SK-MEL-5 (cell line): ENCODE measurements around the gene KIAA2012. TPM values are rescaled to one million over a fixed set of nuclear protein-coding genes. Genes with fewer than 3 reads are reported as not detected.
"Not testable (repeated sequence)": the region's sequence is repeated elsewhere in the genome, so short reads cannot be mapped to it uniquely, and the experiment has no call there.

Experiments used
- DNase-seq: peaks from one replicate; pipeline ENCODE4 v3.0.0-alpha.2; 2016; ENCODE audit warnings: low read depth, low spot score
- in situ Hi-C: cut with HindIII; loops from 2 replicates; pipeline ENCODE4 v1.10.0; 2016; ENCODE audit warnings: low sequenced_read_pairs, high pct_unique_total_duplicates, low pct_unique_long_range_greater_than_20kb
- total RNA-seq: library from RNA; depleted of rRNA; stranded (reverse); fragments of >200 nt; shearing (Covaris generic); gene quantifications from 2 replicates; pipeline ENCODE4 v1.2.3, GENCODE V29; 2014

KIAA2012 gene
- total RNA-seq, 1 experiment from 2014 or later = not detected

GRCh38 chr2:202124286-202124685 is 51.2 kb downstream of the KIAA2012 start:
- no peak for DNase-seq
- in situ Hi-C loops = no loop called here

- DNase-seq = no peak
- in situ Hi-C loops = no loop called here
Observed at GRCh38 chr2:202127687-202128331, 54.8 kb downstream of the KIAA2012 start.

- in situ Hi-C loops = no loop called here
- DNase-seq = no peak
Observed at GRCh38 chr2:202129841-202130240, 56.8 kb downstream of the KIAA2012 start.

- in situ Hi-C loops = no loop called here
- DNase-seq = no peak
Observed at GRCh38 chr2:202133200-202133908, 60.3 kb downstream of the KIAA2012 start.

- DNase-seq = no peak
- in situ Hi-C loops = no loop called here
Observed at GRCh38 chr2:202133909-202134265, 60.8 kb downstream of the KIAA2012 start.

GRCh38 chr2:202135091-202135874 is 62.2 kb downstream of the KIAA2012 start:
- in situ Hi-C loops = no loop called here
- no peak for DNase-seq

- in situ Hi-C loops = not testable (repeated sequence)
Observed at GRCh38 chr2:202136039-202136438, 63.0 kb downstream of the KIAA2012 start.

DNA sequence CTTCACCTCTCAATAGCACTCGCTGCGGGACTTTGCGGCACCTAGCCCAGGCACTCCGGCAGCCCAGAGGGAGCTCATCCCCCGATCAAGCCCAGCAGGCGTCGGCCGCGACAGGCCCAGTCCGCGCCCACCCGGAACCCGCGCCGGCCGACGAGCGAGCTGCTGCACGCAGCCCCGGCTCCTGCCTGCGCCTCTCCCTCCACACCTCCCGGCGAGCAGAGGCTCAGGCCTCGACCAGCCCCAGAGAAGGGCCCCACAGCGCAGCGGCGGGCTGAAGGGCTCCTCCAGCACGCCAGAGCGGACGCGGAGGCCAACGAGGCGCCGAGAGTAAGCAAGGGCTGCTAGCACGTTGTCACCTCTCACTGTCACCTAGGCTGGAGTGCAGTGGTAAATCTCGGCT is 63.5 kb downstream of the KIAA2012 start:
- DNase-seq = no peak
- in situ Hi-C loops = no loop called here

More at GRCh38 chr2:202136039-202136438, 63.0 kb downstream of the KIAA2012 start:
- DNase-seq = not testable (repeated sequence)

- in situ Hi-C loops = no loop called here
Observed at GRCh38 chr2:202140522-202141252, 67.6 kb downstream of the KIAA2012 start.

DNA sequence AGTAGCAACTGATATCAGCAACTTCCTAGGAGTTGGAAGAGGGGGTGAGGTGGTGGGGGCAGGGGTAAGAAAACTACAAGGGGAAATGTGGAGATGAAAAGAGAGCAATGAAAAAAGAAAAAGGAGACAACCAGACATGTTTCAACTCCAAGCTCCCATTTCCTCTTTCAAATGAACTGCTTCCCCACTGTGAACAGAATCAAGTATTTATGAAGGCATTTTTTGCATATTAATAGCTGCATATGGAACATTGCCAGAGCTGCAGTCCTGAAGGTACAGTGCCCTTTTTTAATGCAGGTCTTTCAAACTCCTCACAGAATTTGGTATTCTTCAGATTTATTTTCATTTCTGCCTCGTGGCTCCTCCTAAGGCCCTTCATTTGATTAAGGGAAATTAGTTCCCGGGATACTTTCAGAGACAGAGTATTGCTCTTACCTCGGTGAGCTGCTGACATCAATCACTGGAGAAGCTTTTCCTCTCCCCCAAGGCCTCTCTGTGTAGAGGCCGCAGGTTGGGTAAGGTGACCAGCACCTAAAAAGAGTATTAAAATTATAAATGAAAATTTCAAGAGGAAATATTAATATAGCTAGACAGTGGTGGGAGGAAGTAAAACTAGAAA is 68.4 kb downstream of the KIAA2012 start:
- no peak for DNase-seq
- in situ Hi-C loops = no loop called here

More at GRCh38 chr2:202140522-202141252, 67.6 kb downstream of the KIAA2012 start:
- DNase-seq = no peak

DNA sequence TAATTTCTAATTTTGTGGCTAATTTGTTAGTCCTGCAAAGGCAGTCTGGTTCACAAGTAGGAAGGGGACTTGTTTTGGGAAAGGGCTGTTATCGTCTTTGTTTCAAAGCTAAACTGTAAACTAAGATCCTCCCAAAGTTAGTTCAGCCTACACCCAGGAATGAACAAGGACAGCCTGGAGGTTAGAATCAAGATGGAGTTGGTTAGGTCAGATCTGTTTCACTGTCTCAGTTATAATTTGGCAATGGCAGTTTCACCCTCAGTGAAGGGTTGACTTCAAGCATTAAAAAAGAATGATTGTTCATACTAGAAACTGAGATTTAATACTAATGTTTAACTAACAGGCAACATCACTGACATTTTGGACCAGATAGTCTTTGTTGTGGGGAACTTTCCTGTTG is 69.5 kb downstream of the KIAA2012 start:
- no peak for DNase-seq
- in situ Hi-C loops = no loop called here

DNA sequence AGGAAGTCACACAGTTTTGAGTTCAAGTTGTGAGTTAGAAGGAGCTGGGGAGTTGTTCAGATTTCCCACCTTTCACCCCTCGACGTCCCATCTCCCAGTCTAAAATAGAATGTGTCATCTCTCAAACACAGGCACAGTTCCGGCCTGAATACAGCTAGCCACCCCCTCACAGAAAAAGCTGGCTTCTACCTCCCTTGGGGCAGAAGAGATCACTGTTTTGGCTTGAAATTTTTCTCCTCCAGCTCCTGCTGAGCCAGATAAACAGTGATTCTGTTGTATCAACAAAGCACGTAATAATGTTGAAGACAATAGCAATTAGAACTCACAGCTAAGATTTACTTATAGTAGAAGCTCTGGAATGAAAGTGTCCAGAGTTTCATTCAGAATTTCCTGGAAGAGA is 74.7 kb downstream of the KIAA2012 start:
- no peak for DNase-seq
- in situ Hi-C loops = no loop called here

GRCh38 chr2:202148515-202149154 is 75.6 kb downstream of the KIAA2012 start:
- no peak for DNase-seq
- in situ Hi-C loops = no loop called here

DNA sequence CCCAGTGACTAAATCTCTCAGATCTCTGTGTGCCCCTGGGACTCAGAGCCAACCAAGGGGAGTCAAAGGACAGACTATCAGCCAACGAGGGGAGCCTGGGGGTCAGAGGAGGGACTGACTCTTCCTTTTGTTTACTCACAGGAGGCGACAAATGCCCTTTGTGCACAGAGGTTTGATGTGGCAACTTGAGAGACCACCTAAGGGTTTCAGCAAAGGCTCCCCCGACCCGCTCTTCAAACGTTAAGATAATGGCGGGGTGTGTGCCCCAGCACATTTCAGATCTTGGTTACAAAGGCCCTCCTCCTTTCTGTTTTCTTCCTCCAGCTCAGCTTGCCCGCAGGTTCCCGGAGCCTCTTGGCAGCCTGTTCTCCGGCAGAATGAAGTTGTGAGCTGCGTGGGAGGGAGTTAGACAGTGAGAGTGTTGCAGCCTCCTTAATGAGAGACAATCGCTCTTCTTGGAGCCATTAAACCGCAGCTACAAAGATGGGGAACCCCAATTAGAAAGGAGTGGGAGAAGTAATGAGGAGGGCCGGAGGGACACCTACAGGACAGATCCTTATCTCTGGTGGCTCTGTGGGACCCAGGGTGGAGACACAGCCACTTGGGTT is 76.2 kb downstream of the KIAA2012 start:
- no peak for DNase-seq
- in situ Hi-C loops = no loop called here

GRCh38 chr2:202149936-202150335 is 76.9 kb downstream of the KIAA2012 start:
- in situ Hi-C loops = no loop called here
- DNase-seq = no peak

- DNase-seq = no peak
- in situ Hi-C loops = no loop called here
Observed at GRCh38 chr2:202152104-202152715, 79.2 kb downstream of the KIAA2012 start.
